NCI-H2107 treated with DMSO at 0.1 percent for 48 hours (cell line): ENCODE results near the gene NRROS.

Source experiments
- DNase-seq: peaks from one replicate; lab custom pipeline; 2025; ENCODE audit not compliant: unreplicated experiment; lab: John Stamatoyannopoulos, UW

The NRROS gene

DNA sequence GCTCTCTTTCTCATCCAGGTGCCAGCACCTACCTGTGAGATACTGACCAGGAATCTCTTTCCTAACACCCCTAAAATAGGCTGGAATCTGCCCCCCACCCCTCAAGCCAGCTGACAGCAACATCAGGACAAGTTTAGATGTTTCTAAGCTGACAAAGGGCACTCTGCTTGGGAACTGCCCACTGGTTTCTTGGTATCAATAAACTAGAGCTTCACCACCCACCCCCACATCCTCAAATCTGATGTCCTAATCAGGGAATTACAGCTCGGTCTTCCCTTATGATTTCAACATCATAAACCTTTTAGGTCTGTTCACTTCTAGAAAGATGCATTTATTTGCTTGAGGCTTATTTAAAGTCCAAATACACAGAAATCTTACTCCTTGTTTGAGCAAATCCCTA, 37.9 kb downstream of the NRROS start:
- DNase-seq = no peak

DNA sequence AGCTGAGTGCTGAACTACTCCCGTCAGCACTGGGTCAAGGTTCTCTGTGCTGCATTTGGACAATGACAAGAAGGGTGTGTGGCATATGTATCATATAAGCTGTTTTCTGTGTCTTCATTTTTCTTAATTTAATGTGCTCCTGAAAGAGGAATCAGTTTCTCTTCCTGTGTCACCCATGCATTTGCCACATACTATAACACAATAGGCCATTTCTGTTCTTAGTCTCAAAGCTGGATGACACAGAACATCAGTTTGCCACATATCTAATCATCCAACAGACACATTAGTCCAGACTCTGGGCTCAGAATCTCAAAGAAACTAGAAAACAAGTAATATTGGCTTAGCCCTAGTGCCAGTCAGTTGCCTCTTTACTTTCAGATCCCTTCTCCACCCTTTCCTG, 38.4 kb downstream of the NRROS start:
- DNase-seq = no peak

DNA sequence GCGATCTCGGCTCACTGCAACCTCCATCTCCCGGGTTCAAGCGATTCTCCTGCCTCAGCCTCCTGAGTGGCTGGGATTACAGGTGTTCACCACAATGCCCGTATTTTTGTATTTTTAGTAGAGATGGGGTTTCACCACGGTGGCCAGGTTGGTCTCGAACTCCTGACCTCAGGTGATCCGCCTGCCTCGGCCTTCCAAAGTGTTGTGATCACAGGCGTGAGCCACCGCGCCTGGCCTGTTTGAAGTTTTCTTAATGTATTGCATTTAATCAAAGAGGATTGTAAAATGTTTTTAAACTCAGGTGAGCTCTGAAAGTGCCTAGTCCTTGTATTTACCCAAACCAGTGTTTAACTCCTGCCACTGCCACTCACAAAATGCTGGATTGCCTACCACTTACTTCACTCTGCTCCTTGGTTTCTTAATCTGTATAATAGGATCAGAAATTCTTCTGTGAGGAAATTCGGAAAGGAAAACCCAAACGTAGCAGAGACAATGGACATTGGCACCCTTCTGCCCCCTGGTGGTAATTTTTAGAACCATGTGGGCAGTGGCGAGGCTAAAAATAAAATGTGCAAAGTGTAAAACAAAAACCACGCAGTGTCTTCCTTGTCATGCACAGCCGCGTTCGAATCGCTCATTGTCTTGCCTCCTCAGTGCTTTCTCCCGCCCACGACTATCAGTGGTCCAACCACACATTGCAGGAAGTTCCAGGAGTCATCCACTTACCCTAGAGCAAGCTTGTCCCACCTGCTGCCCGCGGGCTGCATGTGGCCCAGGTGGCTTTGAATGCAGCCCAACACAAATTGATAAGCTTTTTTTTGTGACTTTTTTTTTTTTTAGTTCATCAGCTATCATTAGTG, 45.3 kb downstream of the NRROS start:
- peak; percentile 93 for DNase-seq

DNA sequence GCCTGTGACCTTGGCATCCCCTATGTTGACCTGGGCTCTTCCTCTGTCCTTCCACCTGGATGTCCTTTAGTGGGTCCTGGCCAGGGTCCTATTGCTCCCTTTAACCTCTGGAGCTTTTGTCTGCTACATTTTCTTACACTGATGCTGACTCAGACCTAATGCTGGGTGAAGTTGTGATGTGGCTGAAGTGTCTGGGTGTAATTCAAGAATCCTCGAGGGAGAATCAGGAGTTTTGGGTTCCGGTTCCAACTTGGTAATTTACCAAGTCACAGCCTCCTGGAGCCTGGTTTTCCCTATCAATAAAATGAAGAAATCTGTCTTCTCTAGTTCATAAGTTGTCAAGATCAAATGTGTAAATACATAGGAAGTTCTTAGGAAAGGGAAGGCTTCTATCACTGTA, 46.9 kb downstream of the NRROS start:
- DNase-seq = peak; percentile 30

DNA sequence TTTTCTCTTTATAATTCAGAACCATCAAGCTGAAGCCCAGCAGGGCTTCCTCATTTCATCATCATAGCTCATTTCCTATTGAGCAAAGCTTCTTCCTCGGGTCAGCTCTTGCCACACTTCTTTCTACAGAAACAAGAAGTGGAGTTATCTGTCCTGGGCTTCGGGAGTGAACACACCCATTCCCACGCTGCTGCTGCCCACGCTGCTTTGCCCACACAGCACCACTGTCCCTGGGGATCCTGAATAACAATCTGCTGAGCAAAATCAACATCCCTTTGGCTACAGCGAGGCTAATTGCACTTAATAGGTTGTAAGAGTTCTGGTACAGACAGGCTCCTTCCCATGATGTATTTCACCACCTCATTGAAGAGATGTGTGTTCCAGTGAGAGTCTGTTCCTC, 48.9 kb downstream of the NRROS start:
- peak; percentile 35 for DNase-seq

DNA sequence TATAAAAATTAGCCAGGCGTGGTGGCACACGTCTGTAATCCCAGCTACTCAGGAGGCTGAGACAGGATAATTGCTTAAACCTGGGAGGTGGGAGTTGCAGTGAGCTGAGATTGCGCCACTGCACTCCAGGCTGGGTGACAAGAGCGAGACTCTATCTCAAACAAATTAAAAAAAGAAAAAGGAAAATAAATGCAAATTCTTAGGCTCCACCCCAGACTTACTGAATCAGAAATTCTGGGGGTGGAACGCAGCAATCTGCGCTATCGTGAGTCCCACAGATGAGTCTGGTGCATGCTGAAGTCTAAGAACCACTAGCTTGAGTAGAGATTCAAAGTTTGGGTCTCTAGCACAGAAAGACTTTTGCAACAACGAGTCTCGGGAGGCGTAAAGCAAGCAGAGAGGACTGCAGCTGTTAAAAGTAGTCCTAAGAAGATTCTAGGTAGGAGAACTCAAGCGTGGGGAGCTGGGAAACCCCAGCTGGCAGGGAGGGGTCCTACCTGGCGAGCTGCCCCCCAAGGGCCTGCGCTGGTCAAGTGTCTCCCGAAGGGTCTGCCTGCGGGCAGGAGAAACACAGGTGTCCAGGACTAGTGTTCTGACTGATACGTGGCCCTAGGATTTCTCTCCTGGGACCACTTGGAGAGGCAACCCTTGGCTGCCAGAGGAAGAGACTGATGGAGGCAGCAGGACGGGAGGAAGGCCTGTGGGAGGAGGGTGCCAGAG, 50.6 kb downstream of the NRROS start:
- DNase-seq = no peak

DNA sequence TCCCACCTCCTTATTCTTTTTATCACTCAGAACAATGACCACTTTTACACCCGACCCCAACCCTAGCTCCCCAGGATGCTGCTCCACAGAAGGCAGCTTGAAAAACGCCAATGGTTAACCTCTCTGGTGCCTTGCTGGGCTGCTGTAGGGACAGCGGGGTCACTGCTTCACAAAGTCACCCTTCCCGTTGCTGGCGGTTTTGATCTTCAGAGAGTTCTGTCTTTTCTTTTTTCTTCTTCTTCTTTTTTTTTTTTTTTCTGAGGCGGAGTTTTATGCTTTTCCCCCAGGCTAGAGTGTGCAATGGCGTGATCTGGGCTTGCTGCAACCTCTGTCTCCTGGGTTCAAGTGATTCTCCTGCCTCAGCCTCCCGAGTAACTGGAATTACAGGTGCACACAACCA, 51.9 kb downstream of the NRROS start:
- DNase-seq = no peak

DNA sequence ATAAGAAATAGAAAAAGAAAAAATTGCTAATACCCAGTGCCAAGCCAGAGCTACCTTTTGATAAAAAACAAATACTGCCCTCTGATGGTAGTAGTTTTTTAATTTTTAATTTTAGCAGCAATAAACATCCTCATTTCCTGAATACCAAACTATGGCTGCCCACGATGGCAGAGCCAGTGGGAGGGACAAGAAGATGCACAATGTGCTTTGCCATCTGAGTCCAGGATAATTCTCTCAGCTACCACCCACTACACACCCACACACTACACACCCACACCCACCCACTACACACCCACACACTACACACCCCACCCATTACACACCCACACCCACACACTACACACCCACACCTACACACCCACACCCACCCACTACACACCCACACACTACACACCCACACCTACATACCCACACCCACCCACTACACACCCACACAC, 54.7 kb downstream of the NRROS start:
- DNase-seq = peak; percentile 28

DNA sequence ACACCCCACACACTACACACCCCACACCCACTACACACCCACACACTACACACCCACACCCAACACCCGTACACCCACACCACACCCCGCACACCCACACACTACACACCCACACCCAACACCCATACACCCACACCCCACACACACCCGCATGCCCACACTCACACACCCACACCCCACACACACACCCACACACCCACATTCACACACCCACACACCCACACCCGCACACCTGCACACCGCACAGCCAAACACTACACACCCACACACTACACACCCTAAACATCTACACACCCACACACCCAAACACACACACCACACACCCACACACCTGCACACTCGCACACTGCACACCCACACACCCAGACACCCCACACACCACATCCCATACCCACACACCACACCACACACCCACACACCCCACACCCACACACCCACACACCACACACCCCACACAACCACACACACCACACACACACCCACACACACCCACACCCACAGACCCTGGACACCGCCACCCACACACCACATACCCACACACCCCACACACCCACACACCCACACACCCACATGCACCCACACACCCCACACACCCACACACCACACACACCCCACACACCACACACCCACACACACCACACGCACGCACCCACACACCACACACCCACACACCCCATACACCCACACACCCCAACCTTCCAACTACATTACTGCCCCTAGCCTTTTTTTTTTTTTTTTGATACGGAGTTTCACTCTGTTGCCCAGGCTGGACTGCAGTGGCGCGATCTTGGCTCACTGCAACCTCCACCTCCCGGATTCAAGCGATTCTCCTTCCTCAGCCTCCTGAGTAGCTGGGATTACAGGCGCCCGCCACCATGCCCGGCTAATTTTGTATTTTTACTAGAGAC, 55.7 kb downstream of the NRROS start:
- DNase-seq = no peak

DNA sequence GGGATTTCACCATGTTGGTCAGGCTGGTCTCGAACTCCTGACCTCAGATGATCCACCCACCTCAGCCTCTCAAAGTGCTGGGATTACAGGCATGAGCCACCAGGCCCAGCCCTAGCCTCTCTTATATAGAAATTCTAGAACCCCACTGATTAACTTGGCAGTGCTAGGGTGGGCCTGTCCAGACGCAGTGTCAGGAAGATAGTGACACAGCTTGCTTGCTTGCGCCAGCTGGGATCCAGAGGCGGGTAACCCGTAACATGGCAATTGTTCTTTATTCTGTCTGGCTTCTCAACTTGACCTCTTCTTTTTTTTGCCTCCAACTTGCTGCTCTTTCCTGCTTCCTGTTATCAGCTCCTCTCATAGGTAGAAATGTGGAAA, 56.3 kb downstream of the NRROS start:
- no peak for DNase-seq

DNA sequence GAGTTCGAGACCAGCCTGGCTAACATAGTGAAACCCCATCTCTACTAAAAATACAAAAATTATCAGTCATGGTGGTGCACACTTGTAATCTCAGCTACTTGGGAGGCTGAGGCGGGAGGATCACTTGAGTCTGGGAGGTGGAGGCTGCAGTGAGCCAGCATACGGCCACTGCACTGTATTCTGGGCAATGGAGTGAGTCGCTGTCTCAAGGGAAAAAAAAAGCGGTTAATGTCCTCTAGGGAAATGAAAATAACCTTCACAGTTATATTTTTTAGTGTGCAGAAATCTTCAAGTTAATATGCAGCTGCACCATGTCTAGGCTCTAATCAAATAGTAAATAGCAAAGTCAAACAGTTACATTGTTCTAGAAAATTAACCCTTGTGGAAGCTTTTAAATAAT, 57.8 kb downstream of the NRROS start:
- no peak for DNase-seq

DNA sequence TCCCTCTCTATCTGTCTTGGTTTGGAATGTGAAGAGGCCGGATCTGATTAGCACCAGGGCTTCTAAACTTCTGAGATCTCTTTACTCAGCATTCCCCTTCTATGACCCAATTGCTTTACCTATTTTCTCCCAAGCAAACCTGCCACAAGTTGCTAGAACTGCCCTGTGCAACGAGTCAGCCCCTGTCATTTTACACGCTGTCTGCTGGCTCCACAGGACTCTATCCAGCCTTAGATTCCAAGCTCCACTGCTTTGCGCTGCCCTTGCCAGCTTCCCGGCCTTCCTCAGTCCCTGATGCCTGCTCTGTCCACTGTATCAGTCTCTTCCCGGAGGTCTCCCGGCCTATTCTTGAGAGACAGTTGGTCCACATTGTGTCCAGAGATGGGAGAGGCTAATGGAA, 60.3 kb downstream of the NRROS start:
- DNase-seq = no peak

DNA sequence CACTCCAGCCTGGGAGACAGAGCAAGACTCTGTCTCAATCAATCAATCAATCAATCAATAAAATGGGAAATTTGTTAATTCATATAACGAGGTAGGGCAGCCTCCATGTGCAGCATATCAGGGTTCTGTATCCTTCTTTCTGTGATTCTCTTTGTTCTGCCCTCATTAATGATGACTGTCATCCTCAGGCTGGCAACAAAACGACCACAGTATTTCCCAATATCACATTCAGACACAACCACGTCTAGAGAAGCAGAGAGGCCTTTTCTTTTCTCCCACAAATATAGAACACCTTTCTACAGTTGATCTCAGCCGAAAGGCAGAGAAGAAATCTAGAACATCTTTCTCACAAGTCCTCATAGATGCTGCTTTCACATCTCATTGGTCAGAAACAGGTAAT, 61.3 kb downstream of the NRROS start:
- no peak for DNase-seq

DNA sequence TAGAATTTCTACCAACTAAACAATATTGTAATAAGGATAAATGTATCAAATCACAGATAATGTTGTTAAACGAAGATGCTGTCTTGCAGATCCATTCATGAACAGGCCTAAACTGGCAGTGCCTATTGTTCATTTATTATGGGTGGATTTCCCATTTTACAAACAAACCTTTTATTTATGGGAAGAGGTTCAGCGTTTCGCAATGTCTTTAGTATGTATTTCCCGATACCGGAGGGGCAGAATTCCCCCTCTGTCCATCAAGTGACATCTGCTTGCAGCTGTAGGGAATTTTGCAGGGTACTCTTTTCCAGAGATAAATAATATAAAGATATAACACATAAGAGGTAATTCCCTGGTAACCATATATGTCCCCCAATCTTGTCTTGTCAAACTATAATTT, 66.8 kb downstream of the NRROS start:
- DNase-seq = no peak

DNA sequence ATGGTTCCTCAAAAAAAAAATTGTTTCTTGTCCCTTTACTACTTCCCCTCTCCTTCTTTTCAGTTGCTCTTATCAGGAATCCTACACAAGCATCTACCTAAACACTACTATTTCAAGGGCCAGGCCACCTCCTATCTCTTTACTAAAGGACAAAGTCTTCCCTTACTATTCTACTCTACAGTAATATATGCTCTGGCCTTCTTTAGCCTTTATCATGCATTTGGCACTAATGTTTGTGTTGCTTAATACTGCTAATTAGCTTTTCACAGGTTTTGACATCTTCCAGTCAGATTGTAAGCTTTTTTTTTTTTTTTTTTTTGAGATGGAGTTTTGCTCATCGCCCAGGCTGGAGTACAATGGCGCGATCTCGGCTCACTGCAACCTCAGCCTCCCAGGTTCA, 67.2 kb downstream of the NRROS start:
- DNase-seq = no peak

DNA sequence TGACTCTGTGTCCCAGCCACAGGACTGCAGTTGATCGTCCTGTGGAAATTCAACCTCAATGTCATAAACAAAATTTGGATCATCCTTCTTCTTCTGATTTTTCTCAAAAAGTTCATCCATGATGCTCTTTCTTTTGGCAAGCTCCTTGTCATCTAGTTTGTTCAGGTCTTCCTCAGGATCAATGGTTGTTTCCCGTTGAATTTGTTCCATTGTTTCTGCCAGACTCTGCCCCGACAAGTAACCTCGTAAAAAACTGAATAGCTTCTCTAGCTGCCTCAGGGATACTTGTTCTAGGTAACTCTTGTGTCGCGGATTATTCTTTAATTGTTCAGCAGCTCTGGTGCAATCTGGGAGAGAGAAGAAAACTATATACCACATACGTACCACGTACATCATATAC, 68.1 kb downstream of the NRROS start:
- no peak for DNase-seq

DNA sequence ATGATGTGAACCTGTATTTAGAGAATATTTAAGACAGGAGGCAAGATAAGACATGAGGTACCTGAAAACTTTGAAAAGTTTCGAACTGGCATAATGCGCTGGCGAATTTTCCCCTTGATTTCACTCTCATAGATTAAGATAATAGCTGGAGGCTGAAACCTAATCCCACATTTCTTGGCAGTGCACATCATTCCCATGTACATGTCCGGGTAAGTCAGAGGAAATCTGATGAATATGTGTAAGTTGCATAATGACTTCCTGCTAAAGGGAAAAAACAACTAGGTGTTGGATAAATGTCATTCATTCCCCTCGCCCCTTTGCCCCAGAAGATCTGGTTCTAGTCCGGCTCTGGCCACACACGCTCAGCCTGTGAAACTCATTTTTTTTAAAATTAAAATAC, 69.0 kb downstream of the NRROS start:
- DNase-seq = no peak
